Measurements from ENCODE around the gene SNX27.

DNA sequence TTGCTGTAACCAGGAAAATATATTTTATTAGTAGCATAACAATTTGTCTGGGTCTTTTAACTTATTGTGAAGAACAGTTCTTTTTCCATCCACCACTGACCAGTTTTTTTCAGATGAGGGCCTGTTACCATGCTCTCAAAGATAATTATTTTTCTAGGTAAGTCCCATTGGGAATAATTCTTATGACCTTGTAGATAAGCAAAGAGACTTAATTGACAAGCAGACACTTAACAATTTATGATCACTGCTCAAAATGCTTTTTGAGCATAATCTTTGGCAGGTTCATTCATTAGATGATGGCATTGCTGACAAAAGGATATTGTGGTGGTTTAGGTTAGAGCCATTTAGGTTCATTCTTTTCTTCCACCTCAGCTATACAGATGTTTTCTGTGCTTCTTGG is 6.6 kb downstream of the SNX27 start:
- TF ChIP-seq CTCF (optimal IDR thresholded peaks at IDR 0.05 in 1 of 3, IDR thresholded peaks at IDR 0.05 in 1 of 3, conservative IDR thresholded peaks at IDR 0.05 in 1 of 3; ENCODE audit: extremely low read depth in 1 of 3, insufficient read depth in 2 of 3, low read length in 3 of 3) (no peak), EZH2 (IDR thresholded peaks at IDR 0.05; ENCODE audit: low read length) (no peak)

All from keratinocyte (primary cell).